Measurements from ENCODE around the gene CYB5D1.

- TF ChIP-seq POLR2A (IDR thresholded peaks at IDR 0.05; ENCODE audit: low read depth, low read length) (no peak), POLR2AphosphoS5 (IDR thresholded peaks at IDR 0.05; ENCODE audit: low read depth, low read length) (no peak), TAF1 (IDR thresholded peaks at IDR 0.05; ENCODE audit: borderline replicate concordance, low read depth, low read length) (no peak)
Measured at GRCh38 chr17:7838090-7839075, 19.4 kb upstream of the CYB5D1 start.

All from GM12892 (cell line).